ENCODE measurements around the gene CA5A. TPM values are rescaled to one million over a fixed set of nuclear protein-coding genes. Genes with fewer than 3 reads are reported as not detected.

CA5A gene
- total and polyA plus RNA-seq, 12 donors: 0.15 to 0.65 (median 0.29) TPM; not detected in 7

DNA sequence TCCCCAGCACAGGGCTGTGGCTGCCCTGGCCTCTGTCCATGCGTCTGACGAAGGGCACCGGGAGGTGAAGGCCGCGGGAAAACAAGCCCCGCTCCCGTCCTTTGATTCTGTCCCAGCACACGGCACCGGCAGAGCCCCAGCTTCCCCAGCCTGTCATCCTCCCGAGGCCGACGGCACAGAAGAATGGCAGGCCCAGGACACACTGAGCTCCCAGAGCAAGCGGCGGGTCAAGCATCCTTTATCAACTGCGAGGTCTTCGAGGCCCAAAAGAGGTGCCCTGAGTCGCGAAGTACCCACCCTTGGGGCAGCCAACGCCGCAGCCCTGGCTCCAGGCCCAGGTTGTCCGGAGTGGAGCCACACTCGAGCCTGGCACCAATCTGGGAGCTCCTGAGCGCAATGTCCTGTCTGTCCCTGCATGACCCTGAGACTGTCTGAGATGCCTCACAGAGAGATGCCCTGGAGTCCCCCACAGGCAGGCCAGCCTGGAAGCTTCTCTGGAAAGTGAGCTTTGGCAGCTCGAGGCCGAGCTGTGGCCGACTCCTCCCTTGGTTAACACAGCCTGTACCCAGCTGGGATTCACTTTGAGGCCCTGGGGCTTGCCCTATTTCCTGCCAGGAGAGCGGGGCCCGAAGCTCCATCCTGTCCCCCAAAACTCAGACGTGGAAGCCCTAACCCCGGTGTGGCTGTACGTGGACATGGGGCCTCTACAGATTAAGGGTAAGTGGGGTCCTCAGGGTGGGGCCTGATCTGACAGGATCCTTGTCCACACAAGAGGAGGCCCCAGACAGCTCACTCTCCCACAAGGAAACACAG, 90.3 kb downstream of the CA5A start:
- Histone ChIP-seq H3K27ac (no peak overlapping the region), H3K36me3 (peaks cover 0 to 44% (median 0%) of the 10 kb centered on the region in 9 donors), H3K4me1 (peaks cover 0 to 21% (median 15%) of the 10 kb centered on the region in 9 donors), H3K4me3 (no peak overlapping the region), H3K27me3 (no peaks in the 10 kb centered on the region), H3K9me3 (no peaks in the 10 kb centered on the region)
- intact Hi-C loops (cut with DNase I): no loop called here
- no peak for DNase-seq
- TF ChIP-seq, protein P1, sequence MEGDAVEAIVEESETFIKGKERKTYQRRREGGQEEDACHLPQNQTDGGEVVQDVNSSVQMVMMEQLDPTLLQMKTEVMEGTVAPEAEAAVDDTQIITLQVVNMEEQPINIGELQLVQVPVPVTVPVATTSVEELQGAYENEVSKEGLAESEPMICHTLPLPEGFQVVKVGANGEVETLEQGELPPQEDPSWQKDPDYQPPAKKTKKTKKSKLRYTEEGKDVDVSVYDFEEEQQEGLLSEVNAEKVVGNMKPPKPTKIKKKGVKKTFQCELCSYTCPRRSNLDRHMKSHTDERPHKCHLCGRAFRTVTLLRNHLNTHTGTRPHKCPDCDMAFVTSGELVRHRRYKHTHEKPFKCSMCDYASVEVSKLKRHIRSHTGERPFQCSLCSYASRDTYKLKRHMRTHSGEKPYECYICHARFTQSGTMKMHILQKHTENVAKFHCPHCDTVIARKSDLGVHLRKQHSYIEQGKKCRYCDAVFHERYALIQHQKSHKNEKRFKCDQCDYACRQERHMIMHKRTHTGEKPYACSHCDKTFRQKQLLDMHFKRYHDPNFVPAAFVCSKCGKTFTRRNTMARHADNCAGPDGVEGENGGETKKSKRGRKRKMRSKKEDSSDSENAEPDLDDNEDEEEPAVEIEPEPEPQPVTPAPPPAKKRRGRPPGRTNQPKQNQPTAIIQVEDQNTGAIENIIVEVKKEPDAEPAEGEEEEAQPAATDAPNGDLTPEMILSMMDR (IDR thresholded peaks at IDR 0.05): no peak
- 69 to 73% methylated on average over 31 of the region's 31 CpGs for WGBS, 2 donors
- ATAC-seq: peak in 6 of 8 donors; percentile 21 to 56 (median 41)

DNA sequence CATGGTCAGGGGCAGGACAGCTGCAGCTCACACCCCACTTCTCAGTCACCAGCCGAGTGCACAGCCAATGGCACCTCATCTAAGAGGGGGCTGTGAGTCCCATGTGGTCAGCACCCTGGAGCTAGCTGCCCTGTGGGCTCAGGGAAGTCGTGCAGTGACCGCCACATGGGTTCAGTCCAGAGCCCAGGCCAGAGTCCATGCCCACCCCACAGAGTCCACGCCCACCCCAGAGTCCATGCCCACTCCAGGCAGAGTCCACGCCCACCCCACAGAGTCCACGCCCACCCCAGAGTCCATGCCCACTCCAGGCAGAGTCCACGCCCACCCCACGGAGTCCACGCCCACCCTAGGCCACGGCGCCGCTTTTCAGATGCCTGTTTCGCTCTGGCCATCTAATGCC, 91.1 kb downstream of the CA5A start:
- Histone ChIP-seq H3K9me3 (no peaks in the 10 kb centered on the region), H3K4me3 (no peak overlapping the region), H3K36me3 (peaks cover 0 to 44% (median 0%) of the 10 kb centered on the region in 9 donors), H3K27me3 (no peaks in the 10 kb centered on the region), H3K4me1 (peaks cover 0 to 20% (median 11%) of the 10 kb centered on the region in 9 donors), H3K27ac (peak overlapping the region in 1 of 10 donors; percentile 10)
- DNase-seq (no peak), ATAC-seq (peak in 1 of 8 donors; percentile 6)
- intact Hi-C loops (cut with DNase I): no loop called here
- 94% methylated on average over 13 of the region's 13 CpGs for WGBS, 2 donors
- TF ChIP-seq, protein P1 (IDR thresholded peaks at IDR 0.05): no peak

DNA sequence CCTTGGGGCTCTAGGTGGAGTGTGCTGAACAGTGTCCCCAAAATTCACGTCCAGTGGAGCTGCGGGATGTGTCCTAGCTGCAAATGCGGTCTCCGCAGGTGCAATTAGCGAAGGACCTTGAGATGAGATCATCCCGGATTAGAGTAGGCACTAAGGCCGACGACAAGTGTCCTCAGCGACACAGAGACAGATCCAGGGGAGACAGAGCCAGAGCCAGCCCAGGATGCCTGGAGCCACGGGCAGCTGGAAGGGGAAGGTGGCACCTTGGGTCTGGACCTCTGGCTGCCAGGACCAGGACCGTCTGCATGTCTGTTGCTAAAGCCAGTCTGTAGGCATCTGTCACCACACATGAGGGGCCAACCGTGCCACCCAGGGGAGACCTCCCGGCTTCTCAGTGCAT, 91.5 kb downstream of the CA5A start:
- no peak overlapping the region for H3K4me3 ChIP-seq
- no peak for DNase-seq
- H3K4me1 ChIP-seq: peaks cover 0 to 16% (median 7%) of the 10 kb centered on the region in 9 donors
- no peaks in the 10 kb centered on the region for H3K9me3 ChIP-seq
- H3K27ac ChIP-seq: peak overlapping the region in 2 of 10 donors; percentile 10 to 25
- no peak for ATAC-seq
- WGBS, 2 donors: 75 to 91% methylated on average over 13 of the region's 13 CpGs
- intact Hi-C loops (cut with DNase I): no loop called here
- H3K27me3 ChIP-seq: no peaks in the 10 kb centered on the region
- peaks cover 0 to 44% (median 0%) of the 10 kb centered on the region in 9 donors for H3K36me3 ChIP-seq
- TF ChIP-seq, protein P1 (IDR thresholded peaks at IDR 0.05): no peak

DNA sequence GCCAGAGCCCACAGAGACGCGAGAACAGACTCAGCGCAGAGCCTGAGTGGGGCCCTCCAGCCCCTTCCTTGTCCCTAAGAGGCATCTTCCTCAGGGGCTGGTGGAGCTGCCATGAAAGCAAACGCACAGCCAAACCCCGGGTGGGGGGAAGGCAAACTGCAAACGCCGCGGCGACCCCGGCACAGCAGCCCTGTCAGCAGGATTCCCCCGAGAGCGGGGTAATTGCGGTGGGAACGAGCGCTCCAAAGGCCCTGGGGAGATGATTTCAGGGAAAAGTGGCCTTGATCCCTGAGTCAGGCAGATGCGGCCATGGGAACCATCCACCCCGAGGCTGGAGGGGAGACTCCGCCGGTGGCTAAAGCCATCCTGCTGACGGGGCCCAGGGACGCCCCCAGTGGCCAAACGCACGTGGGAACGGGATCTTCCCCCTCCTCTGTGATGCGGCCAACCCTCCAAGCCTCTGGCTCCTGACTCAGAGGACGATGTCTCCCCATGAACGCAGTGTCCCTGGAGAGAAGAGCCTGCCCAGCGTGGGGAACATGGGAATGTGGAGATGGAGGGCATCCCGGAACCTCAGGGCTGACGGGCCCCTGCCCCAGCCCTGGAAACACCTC, 92.1 kb downstream of the CA5A start:
- peak in 7 of 8 donors; percentile 7 to 55 (median 29) for ATAC-seq
- peak overlapping the region in 2 of 10 donors; percentile 25 to 47 for H3K27ac ChIP-seq

More for the DNA sequence above, 92.1 kb downstream of the CA5A start:
- DNase-seq: peak; percentile 48 to 65
- H3K4me1 ChIP-seq: peaks cover 0 to 15% (median 6%) of the 10 kb centered on the region in 9 donors
- TF ChIP-seq, protein P1 (IDR thresholded peaks at IDR 0.05): peak in 2 of 9 donors; percentile 11 to 25
- H3K9me3 ChIP-seq: no peaks in the 10 kb centered on the region
- intact Hi-C loops (cut with DNase I): no loop called here
- H3K4me3 ChIP-seq: no peak overlapping the region
- WGBS, 2 donors: 49 to 69% methylated on average over 30 of the region's 30 CpGs
- peaks cover 0 to 44% (median 0%) of the 10 kb centered on the region in 9 donors for H3K36me3 ChIP-seq
- no peaks in the 10 kb centered on the region for H3K27me3 ChIP-seq
